ENCODE data around the gene GALNS.

DNA sequence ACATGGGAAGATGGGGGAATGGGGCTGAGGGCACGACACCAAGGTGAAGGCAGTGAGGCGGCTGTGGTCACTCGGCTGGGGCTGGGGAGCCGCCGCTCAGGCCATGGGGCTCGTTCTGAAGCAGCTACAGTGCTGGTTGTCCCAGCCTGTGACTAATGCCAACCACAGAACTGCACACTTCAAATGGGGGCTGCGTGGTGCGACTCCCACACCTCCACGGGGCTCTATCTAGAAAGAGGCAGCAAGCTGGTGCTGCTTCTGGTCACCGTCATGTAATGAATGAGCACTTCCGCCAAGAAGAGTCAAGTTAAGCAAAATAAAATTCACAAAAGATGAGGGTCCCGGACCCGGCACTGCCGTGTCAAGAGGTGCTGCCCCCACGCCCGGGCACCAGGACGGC, 20.0 kb downstream of the GALNS start:
- no peak for TF ChIP-seq JUN (IDR thresholded peaks at IDR 0.05; ENCODE audit: low read depth, low read length)
- TF ChIP-seq CTCF (IDR thresholded peaks at IDR 0.05; ENCODE audit: control extremely low read depth in 1 of 3, insufficient read depth in 1 of 3, low read depth in 1 of 3, low read length in 3 of 3), result no peak
- TF ChIP-seq NRF1 (IDR thresholded peaks at IDR 0.05; ENCODE audit: low read depth, low read length), result no peak
- TF ChIP-seq CHD2 (IDR thresholded peaks at IDR 0.05; ENCODE audit: low read length), result no peak
- no peak for TF ChIP-seq EZH2 (IDR thresholded peaks at IDR 0.05; ENCODE audit: low read depth, low read length, severe bottlenecking)
- no peak for TF ChIP-seq TAF1 (IDR thresholded peaks at IDR 0.05; ENCODE audit: low read depth, low read length)
